Right renal pelvis (tissue), 4 donors: ENCODE measurements around the gene SLC25A21. TPM values are rescaled to one million over a fixed set of nuclear protein-coding genes. Genes with fewer than 3 reads are reported as not detected.
"Not testable (repeated sequence)": the region's sequence is repeated elsewhere in the genome, so short reads cannot be mapped to it uniquely, and the experiment has no call there.

Source experiments
- DNase-seq, 4 donors: peaks; one replicate each; pipeline ENCODE4 v3.0.0-alpha.2; 2013; ENCODE audit warnings: low read depth in 4 of 4, low spot score in 3 of 4, missing footprints in 1 of 4
- polyA plus RNA-seq, 4 donors: library from polyadenylated mRNA; unstranded; fragments of 120-200 nt; gene quantifications; one replicate each; pipeline ENCODE4 v1.2.1, GENCODE V29; 2013; ENCODE audit not compliant: insufficient read length in 4 of 4

Gene SLC25A21
- polyA plus RNA-seq, 4 donors = 3.1 to 4.2 (median 3.2) TPM

DNA sequence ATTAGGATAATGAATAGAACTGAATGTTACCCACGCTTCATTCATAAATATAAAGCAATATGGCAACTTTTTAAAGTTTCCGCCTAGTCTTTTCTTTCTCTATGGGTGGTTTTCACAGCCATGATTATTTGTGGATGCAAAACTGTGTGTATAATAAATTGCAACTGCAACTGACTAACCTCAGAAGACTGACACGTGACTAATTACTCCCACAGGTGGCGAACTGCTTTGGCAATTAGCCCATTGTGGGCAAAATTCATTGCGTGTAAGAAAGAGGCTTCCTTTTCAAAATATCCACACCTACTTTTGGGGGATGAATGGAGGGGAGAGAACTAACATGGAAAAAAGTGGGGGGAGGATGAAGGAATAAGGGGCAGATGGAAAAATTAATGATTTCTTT lies 79.0 kb downstream of the SLC25A21 start:
- no peak for DNase-seq

DNA sequence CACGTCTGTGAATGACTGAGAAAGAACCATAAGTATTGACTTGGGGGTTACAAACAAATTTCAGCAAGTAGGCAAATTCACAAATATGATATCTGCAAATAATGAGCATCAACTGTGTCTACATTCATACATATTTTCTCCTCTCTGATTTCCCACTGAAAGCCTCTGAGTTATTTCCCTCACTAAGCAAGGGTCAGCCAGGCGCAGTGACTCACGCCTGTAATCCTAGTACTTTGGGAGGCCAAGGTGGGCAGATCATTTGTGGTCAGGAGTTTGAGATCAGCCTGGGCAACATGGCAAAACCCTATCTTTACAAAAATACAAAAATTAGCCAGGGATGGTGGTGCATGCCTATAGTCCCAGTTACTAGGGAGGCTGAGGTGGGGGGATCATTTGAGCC lies 80.8 kb downstream of the SLC25A21 start:
- no peak for DNase-seq

DNA sequence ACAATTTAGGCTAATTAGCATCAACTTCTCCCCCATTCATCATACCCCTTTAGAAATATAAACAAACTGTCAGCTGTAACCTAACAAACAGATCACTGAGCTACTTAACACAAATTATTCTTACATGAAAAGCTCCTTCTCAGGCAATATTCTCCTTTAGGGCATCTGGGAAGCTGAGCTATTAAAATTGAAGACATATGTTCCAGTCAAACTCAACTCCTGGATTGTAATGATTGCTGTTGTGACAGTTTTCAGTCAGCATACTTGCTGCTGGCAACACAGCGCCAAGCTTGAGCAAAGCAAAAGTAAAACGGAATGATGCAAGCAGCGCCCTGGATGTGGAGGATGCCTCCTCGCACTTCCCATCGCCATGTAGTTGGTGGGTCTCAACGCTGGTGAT lies 82.4 kb downstream of the SLC25A21 start:
- DNase-seq = no peak

DNA sequence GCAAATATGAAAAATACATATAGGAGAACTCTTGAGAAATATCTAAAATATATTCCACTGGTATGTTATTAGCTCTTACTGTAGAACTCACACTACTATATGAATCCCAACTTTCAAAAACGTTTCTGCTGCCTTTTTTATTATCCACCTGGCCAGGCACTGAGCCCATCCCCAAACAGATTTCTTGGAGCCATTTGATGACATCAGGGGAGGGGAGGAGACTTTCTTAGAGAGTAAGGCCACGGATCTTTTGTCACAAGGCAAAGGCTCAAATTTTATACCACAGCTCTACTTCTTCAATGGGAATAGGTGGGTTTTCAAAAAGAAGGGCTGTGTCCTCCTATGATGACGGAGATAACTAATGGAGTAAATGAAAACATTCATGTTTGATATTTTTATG lies 83.0 kb downstream of the SLC25A21 start:
- DNase-seq = no peak

DNA sequence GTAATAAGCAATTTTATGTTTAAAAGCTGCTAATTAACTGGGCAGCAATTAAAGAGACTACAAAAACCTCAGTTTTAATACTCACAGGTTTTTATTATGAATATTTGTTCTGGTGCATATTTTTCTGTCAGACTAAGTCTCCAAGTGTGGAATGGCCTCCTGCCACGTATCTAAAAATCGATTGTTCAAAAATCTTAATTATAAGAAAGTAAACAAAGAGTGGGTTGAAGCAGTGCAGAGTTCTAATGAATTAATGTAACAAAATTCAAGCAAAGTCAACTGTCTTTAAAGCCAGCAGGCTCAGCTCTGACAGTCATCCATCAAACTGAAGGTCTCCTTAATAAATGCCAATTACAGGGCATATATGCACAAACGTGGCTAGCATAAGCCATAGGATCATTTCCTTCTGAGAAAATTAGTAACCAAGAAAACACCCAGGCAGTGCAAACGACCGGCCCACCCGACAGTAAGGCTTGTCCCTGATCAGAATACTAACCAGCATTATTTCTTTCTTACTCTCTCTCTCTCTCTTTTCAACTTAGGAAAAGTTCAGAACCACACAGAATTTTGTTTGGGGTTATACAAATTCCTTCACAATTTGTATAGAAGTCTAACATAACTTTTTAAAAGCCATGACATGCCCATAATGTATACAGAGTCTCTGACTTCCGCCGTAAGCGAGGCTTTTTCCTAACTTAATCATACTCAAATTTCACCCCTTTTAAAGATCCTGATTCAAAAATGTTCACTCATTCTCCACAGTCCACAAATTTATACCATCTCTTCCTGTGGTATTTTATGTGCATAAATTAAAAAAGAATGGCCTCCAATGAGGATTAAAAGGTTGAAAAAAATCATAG lies 83.8 kb downstream of the SLC25A21 start:
- DNase-seq = no peak

DNA sequence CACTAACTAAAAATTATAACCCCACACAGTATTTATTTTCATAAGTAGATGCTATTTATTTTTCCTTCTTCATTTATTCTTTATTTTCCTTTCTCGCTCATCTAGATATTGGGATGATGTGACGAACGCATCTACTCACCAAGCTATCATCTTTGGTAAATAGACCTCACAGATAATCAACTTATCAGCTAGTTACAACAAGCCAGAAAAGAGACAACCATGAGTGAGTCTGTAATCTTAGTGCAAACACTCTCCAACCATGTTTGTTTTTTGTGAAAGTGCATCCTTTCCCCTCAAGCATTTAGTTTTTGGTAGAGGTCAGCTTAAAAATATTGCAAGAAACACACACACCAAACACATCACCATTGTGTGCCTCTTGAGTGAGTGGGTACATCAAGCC lies 84.9 kb downstream of the SLC25A21 start:
- DNase-seq = no peak

DNA sequence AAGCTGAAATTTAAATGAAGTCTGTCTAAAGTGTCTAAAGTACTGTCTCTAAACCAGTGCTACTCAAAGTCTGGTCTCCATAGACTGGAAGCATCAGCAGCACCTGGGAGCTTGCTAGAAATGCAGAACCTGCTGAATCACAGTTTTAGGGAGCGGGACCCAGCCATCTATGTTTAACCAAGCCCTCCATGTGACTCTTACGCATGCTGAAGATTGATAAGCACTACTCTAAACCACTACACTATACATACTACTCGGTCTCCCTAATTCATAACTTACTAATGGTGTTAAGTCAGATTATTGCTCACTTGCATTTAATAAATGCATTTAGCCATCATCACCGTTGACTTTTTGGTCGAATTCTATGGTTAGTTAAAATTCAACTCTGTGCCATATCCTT lies 88.8 kb downstream of the SLC25A21 start:
- no peak for DNase-seq

DNA sequence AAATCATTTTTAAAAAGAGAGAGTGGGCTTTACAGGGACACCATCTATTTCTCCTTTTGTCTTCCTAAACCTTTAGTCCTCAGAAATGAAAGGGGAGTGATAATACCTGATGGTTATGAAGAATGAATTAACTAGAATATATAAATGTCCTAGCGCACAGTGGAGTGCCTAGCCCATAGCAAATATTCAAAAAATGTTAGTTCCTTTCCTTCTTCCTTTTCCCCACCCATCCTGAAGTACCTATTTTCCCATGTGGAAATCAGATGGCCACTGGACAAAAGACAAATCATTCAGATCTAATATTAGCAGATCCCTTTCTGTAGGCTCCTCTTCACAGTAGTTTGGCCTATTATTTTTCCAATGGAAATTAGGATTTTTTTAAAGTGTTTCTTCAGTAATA lies 90.0 kb downstream of the SLC25A21 start:
- DNase-seq = no peak

DNA sequence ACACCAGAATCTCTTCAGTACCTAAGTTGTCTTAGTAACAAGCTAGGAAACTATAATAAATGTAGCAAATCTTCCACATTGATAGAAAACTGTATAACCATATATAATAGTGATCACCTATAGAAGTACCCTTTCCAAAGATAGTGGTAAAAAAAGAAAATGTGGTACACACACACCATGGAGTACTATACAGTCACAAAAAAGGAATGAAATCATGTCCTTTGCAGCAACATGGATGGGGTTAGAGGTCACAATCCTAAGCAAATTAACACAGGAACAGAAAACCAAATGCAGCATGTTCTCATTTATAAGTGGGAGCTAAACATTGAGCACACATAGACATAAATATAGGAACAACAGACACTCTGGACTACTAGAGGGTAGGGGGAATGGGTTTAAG lies 90.5 kb downstream of the SLC25A21 start:
- DNase-seq = no peak

DNA sequence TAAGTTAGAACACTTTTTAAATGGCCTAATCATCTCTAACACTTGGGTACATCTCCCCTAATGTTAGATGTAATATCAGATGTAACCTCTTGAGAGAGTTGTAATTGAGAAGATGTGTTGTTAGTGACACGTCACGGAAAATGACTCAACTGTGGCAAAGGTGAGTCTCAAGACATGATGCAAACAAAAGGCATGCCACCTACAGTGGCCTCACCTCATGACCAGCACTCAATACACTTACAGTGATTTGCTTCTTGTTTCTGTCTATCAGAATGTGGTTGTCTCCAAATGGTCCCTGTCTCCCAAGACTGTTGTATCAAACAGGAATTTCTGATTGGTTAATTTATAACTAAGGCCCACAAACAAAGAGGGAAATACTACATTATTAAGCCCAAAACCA lies 91.2 kb downstream of the SLC25A21 start:
- no peak for DNase-seq

DNA sequence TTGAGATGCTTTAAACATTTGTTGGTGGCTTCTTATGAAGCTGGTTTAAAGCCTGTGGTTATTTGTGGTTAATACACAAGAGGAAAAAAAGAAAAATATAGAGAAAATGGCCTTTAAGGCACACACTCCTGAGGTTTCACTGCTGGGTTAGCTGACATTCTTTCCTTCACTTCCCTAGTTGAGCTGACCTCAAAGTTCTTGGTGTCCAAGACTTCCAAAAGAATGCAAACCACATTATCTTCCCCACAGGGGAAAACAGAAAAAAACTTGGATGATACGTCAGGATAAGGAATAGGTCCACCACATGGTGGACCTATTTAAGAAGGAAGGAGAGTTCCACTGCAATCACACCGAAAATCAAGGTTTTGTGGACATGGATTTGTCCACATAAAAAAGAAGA lies 94.3 kb downstream of the SLC25A21 start:
- no peak for DNase-seq

DNA sequence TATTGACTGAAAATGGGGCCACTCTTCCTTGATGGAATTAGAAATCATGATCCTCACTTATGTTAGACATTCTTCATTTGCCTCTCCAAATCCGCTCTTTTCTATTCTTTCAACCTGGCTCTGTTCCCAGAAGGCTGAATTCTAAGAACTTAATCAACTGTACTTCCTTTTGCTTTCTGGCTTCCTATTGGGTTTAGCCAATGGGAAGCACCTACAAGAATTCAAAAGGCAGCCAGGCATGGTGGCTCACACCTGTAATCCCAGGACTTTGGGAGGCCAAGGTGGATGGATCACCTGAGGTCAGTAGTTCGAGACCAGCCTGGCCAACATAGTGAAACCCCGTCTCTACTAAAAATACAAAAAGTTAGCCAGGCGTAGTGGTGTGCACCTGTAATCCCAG lies 98.1 kb downstream of the SLC25A21 start:
- not testable (repeated sequence) for DNase-seq

DNA sequence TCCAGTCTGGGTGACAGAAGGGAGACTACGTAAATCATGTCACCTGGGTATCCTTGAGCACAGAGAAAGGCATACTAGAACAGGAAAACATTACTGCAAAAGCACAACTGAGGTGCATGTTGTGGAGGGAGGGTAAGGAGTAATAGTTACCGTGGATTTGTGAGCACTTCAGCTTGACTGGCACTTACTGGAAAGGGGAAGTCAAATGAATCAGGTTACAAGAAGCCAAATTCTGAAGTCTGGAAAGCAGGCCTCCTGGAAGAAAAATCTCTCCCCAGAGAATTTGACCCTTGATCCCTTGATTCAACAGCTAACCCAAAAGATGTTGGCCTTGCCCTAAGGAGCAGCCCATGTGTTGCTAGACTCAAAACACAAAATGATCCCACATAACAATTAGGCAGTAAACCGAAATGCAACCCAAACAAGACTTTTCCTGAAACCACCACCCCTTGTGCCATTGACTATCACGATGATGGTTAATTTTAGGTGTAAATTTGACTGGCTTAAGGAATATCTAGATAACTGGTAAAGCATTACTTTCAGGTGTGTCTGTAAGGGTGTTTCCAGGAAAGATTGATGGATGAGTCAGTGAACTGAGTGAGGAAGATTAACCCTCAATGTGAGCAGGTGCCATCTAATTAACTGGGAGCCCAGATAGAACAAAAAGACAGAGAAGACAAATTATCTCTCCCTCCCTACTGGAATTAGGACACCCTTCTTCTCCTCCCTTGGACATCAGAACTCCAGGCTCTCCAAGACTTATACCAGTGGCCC lies 108.8 kb downstream of the SLC25A21 start:
- DNase-seq = no peak

DNA sequence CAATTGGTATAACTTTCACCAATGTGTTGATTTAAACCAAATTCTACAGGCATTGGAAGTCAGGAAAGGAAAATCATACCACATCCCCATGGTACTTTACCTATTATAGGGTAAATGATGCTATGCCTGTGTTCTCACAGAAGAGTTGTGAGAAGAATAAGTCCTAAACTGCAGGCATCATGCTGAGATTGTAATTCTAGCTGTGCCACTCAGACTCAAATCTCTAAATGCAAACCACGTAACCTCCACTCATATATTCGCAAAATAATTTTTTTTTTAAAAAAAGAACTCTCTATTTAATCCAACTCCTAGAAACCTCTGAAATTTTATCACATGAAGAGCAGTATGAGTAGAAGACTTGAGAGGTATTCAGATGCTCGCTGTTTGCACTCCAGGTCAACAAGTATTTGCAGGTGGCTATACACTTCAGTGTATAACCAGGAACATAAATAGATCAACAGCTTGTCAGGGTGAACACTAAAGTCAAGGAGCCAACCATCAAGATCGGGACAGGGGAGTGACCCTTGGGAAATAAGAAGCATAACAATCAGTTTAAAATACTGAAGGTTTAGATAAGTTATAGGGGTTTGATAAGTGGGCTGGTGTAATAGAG lies 110.1 kb downstream of the SLC25A21 start:
- DNase-seq = no peak

DNA sequence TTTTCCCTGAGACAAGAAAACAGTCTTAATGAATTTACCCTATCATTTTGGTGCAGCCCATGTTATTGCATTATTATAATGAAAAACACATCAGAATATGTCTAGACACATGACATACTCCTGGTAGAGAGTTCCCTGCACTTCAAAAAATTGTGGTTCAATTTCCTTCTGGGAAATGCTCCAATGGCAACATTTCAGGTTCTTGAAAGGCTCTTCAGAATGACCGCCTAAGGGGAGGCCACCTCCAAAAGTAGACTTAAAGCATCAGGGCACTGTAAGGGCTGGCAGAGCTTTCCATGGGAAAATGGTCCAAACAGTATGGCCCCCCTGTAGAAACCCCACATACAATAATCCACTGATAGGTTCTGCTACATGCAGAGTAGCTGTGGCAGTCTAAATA lies 110.7 kb downstream of the SLC25A21 start:
- no peak for DNase-seq

DNA sequence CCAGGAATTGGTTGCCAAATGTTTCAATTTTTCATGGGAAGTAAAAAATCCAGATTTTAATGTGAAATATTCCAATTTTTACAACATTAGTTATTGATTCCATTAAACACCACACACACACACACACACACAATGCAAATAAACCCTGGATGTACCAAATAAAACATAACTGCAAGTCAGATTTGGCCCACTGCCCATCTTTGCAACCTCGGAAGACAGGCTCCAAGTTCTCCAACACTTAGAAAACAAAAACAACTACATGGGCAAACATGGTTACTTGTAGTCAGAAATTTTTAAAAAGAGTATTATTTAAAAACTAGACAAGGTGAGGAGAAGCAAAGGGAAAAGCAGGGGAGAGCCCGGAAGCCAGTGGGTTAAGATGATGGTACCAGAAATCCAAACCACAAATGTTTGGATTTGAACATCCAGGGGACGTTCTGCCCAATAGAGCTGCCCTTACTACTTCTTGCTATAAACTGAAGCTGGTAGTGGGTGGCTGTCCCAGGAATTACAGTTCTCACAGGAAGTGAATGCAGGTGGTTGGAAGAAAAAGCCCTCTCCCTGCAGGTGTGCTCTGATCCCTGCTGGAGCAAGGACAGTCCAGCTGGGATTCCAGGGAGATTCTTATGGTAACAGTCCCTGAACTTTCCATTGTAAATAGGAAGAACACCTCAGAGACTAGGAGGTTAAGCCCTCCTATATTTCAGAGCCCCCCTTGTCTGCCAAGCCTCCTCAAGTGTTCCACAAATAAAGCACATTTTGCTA lies 111.7 kb downstream of the SLC25A21 start:
- no peak for DNase-seq

DNA sequence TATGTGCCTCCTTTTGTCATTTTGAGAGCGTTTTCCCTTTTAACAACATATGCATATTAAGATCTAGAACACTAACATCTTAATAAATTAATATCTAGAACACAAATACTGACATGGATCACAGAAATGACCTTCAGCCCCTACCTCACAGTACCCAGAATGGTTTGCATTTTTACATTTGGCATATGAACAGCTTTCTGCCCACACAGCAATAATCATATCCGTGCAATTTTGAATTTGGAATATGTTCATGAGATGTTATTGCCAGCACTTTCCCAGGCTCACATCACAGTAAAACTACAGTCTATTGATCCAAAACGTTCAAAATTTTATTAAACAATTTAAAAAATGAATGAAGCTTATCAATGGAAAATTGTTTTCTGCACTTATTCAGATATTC lies 114.6 kb downstream of the SLC25A21 start:
- DNase-seq = no peak

DNA sequence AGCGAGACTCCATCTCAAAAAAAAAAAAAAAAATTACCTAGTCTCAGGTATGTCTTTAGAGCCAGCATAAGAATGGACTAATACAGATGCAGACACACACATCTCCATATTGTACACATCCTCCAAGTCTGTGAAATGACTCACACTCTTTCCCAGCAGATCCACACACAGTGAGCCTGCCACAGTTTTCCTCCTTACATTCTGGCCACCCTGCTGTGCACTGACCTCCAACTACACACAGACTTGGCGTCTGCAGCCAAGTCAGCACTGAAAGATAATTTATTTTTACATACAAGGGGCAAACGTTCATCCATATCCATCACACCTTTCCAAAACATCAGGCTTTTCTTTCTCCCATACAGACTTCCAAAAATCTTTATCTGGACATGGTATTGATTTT lies 115.9 kb downstream of the SLC25A21 start:
- no peak for DNase-seq

DNA sequence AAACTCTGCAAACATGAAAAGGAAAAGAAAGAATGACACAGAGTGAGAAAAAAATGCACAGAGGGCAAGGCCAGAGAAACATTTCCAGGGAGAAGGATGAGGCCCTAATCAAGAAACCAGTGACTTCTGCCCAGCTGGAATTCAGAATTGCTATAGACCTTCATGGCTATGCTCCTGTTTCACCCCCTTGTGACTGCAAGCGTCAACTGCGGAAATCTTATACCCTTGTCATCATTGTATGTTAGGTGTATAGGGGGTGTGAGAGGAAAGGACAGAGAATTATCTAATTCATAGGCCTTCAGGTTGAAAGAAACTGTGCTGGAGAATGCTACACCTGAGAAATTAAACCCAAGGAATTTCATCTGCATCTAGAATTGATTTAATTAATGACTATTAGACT lies 117.5 kb downstream of the SLC25A21 start:
- no peak for DNase-seq

DNA sequence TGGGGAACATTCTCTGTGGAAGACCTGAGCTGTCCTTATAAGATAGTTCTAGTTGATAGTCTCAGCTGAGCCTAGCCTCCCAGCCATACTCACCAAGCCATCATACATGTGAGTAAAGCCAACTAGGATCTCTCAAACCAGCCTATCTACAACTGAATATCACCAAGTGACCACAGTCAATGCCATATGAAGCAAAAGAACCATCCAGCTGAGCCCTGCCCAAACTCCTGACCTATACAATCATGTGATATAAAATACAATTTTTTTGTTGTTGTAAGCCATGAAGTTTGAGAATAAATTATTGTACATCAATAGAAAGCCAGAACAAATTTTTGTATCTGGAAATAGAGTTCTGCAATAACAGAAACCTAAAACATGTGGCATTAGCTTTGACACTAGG lies 118.3 kb downstream of the SLC25A21 start:
- no peak for DNase-seq

DNA sequence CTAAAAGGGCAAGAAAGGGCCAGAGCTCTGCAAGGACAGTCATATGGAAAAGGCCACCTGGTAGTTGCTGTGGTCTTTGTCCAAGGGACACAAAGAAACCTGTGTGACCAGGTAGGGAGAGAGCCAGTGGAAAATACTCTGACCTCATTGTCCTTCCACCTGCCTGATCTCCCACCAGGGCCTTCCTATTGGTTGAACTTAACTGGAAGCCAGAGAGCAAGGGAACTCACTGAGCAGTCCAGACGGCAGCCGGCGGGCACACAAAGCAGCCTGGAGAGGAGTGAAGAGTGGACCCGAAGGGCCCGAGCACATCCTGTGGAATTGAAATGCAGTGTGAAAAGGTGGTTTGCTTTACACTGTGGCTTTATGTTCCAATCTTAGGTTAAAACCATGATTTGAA lies 120.7 kb downstream of the SLC25A21 start:
- DNase-seq = no peak
